ENCODE measurements around the gene PDE6H.

Gene PDE6H

GRCh38 chr12:14992673-14993072 lies 19.8 kb downstream of the PDE6H start:
- TF ChIP-seq, protein P1, sequence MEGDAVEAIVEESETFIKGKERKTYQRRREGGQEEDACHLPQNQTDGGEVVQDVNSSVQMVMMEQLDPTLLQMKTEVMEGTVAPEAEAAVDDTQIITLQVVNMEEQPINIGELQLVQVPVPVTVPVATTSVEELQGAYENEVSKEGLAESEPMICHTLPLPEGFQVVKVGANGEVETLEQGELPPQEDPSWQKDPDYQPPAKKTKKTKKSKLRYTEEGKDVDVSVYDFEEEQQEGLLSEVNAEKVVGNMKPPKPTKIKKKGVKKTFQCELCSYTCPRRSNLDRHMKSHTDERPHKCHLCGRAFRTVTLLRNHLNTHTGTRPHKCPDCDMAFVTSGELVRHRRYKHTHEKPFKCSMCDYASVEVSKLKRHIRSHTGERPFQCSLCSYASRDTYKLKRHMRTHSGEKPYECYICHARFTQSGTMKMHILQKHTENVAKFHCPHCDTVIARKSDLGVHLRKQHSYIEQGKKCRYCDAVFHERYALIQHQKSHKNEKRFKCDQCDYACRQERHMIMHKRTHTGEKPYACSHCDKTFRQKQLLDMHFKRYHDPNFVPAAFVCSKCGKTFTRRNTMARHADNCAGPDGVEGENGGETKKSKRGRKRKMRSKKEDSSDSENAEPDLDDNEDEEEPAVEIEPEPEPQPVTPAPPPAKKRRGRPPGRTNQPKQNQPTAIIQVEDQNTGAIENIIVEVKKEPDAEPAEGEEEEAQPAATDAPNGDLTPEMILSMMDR (IDR thresholded peaks at IDR 0.05; ENCODE audit: extremely low read depth, missing control alignments): no peak
- no peak for DNase-seq (ENCODE audit: low spot score)

- DNase-seq (ENCODE audit: low spot score): no peak
- TF ChIP-seq, protein P1 (IDR thresholded peaks at IDR 0.05; ENCODE audit: extremely low read depth, missing control alignments): no peak
Measured at GRCh38 chr12:14993117-14993516, 20.3 kb downstream of the PDE6H start.

GRCh38 chr12:14993537-14994266 lies 20.9 kb downstream of the PDE6H start:
- TF ChIP-seq, protein P1 (IDR thresholded peaks at IDR 0.05; ENCODE audit: extremely low read depth, missing control alignments): no peak
- DNase-seq (ENCODE audit: low spot score): no peak

- TF ChIP-seq, protein P1 (IDR thresholded peaks at IDR 0.05; ENCODE audit: extremely low read depth, missing control alignments): no peak
- DNase-seq (ENCODE audit: low spot score): no peak
Measured at GRCh38 chr12:14994610-14995009, 21.8 kb downstream of the PDE6H start.

GRCh38 chr12:14995583-14996425 lies 23.0 kb downstream of the PDE6H start:
- TF ChIP-seq, protein P1 (IDR thresholded peaks at IDR 0.05; ENCODE audit: extremely low read depth, missing control alignments): peak; percentile 27
- DNase-seq (ENCODE audit: low spot score): peak; percentile 11

DNA sequence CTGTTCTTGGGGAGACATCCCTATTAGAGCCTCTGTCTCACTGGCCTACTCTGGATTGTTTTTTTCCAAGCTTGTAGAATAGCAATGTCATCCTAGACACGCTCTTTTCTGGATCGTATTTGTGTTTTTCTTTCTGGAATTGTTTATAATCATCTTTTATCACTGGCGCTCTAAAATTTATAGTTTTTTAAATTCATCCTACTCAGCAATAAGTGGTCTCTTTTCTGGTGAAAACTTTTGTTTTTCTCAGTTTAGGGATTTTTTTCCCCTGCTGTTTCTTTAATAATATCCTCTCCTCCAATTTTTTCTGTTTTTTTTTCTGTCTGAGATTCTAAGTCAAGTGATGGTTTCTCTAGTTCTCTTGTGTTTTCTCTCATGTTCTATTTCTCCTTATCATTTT lies 25.2 kb downstream of the PDE6H start:
- TF ChIP-seq, protein P1 (IDR thresholded peaks at IDR 0.05; ENCODE audit: extremely low read depth, missing control alignments): no peak
- no peak for DNase-seq (ENCODE audit: low spot score)
